Measurements from ENCODE around the gene TEPSIN. TPM values are rescaled to one million over a fixed set of nuclear protein-coding genes. Genes with fewer than 3 reads are reported as not detected.

TEPSIN gene
- total and polyA plus RNA-seq, 2 of the 13 experiments (the other 11 are each of a cell fraction or from before 2014, with no cell fraction given), result 16.1 to 18.8 TPM

DNA sequence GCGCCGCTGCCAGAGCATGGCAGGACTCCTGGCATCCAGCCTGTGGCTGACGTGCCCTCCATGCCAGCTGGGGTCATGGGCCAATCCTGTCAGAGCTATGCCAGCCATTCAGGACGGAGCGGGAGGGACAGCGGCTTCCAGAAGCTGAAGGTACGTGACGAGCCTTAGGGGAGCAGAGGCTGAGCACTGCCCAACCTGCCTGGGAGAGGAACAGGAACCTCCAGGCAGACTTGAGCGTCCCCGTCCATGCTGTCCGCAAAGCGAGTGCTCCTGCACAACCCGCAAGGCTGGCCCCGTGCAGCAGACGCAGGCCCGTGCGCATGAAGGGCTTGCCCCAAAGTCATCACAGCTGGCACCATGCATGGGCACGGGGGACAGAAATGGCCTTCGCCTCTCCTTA lies 21.8 kb upstream of the TEPSIN start (continued):
- TF ChIP-seq, protein P1, sequence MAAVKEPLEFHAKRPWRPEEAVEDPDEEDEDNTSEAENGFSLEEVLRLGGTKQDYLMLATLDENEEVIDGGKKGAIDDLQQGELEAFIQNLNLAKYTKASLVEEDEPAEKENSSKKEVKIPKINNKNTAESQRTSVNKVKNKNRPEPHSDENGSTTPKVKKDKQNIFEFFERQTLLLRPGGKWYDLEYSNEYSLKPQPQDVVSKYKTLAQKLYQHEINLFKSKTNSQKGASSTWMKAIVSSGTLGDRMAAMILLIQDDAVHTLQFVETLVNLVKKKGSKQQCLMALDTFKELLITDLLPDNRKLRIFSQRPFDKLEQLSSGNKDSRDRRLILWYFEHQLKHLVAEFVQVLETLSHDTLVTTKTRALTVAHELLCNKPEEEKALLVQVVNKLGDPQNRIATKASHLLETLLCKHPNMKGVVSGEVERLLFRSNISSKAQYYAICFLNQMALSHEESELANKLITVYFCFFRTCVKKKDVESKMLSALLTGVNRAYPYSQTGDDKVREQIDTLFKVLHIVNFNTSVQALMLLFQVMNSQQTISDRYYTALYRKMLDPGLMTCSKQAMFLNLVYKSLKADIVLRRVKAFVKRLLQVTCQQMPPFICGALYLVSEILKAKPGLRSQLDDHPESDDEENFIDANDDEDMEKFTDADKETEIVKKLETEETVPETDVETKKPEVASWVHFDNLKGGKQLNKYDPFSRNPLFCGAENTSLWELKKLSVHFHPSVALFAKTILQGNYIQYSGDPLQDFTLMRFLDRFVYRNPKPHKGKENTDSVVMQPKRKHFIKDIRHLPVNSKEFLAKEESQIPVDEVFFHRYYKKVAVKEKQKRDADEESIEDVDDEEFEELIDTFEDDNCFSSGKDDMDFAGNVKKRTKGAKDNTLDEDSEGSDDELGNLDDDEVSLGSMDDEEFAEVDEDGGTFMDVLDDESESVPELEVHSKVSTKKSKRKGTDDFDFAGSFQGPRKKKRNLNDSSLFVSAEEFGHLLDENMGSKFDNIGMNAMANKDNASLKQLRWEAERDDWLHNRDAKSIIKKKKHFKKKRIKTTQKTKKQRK (IDR thresholded peaks at IDR 0.05; ENCODE audit: low read length), result no peak
- TF ChIP-seq ZNF430 (CRISPR knock-in tag; IDR thresholded peaks at IDR 0.05) (no peak), IKZF4 (CRISPR knock-in tag; IDR thresholded peaks at IDR 0.05; ENCODE audit: borderline replicate concordance, low read depth, not compliant biosample characterization) (no peak), HMGA1 (CRISPR knock-in tag; conservative IDR thresholded peaks at IDR 0.05) (no peak), ZNF329 (CRISPR knock-in tag; IDR thresholded peaks at IDR 0.05; ENCODE audit: low read depth) (no peak), NFYB (CRISPR knock-in tag; IDR thresholded peaks at IDR 0.05) (no peak), ZNF788 (CRISPR knock-in tag; IDR thresholded peaks at IDR 0.05; ENCODE audit: borderline replicate concordance) (no peak), PTBP1 (IDR thresholded peaks at IDR 0.05; ENCODE audit: low read depth, low read length, poor library complexity, severe bottlenecking) (no peak), ZNF530 (CRISPR knock-in tag; IDR thresholded peaks at IDR 0.05; ENCODE audit: low read depth) (no peak), ELF3 (CRISPR knock-in tag; IDR thresholded peaks at IDR 0.05) (no peak), ZSCAN22 (CRISPR knock-in tag; IDR thresholded peaks at IDR 0.05) (no peak), ZNF652 (CRISPR knock-in tag; IDR thresholded peaks at IDR 0.05; ENCODE audit: borderline replicate concordance, low read depth) (no peak), PRPF4 (IDR thresholded peaks at IDR 0.05; ENCODE audit: low read depth, low read length, poor library complexity, severe bottlenecking) (no peak)
